ENCODE results near the gene SFMBT2.

- TF ChIP-seq, protein P1, sequence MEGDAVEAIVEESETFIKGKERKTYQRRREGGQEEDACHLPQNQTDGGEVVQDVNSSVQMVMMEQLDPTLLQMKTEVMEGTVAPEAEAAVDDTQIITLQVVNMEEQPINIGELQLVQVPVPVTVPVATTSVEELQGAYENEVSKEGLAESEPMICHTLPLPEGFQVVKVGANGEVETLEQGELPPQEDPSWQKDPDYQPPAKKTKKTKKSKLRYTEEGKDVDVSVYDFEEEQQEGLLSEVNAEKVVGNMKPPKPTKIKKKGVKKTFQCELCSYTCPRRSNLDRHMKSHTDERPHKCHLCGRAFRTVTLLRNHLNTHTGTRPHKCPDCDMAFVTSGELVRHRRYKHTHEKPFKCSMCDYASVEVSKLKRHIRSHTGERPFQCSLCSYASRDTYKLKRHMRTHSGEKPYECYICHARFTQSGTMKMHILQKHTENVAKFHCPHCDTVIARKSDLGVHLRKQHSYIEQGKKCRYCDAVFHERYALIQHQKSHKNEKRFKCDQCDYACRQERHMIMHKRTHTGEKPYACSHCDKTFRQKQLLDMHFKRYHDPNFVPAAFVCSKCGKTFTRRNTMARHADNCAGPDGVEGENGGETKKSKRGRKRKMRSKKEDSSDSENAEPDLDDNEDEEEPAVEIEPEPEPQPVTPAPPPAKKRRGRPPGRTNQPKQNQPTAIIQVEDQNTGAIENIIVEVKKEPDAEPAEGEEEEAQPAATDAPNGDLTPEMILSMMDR (IDR thresholded peaks at IDR 0.05 in 8 of 11, conservative IDR thresholded peaks at IDR 0.05 in 3 of 11): no peak
- TF ChIP-seq POLR2AphosphoS5 (IDR thresholded peaks at IDR 0.05) (no peak), POLR2A (IDR thresholded peaks at IDR 0.05) (no peak)
Measured at GRCh38 chr10:7230951-7231350, 179.9 kb downstream of the SFMBT2 start.

All from spleen (tissue), 7 donors.